Measurements from ENCODE around the gene ATM.

ATM gene

DNA sequence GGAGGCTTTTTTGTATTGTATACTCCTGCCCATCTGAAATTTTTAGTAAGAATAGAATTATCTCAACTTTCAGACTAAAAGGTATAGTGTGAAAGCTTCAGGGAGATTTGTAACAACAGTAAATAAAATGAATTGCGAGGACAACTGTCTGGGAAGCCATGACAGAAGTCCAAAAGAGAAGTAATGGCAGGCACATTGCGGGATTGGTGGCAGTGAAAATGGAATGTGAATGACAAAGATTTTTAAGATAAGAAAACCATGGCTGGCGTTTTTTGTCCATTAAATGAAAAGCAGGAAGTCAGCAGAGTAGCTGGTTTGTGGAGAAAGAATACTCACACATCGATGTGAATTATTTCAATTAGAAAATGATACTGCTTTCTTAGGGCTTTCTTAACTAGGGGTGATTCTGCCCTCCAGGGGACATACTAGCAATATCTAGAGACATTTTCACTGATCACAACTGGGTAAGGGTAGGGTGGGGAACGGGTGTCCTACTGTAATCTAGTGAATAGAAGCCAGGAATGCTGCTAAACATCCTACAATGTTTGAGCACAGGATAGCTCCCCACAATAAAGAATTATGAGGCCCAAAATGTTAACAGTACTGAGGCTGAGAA, 2.0 kb upstream of the ATM start:
- no peaks in the 10 kb centered on the region for H3K9me3 ChIP-seq (ENCODE audit: severe bottlenecking)
- peak overlapping the region; percentile 65 for H3K4me3 ChIP-seq (ENCODE audit: severe bottlenecking)
- peaks cover 11% of the 10 kb centered on the region for H3K4me1 ChIP-seq (ENCODE audit: insufficient read depth, poor library complexity, severe bottlenecking)
- DNase-seq (ENCODE audit: low spot score) (no peak), ATAC-seq (ENCODE audit: low read depth) (no peak)
- peak overlapping the region; percentile 76 for H3K27ac ChIP-seq (ENCODE audit: poor library complexity, severe bottlenecking)
- TF ChIP-seq, protein P1, sequence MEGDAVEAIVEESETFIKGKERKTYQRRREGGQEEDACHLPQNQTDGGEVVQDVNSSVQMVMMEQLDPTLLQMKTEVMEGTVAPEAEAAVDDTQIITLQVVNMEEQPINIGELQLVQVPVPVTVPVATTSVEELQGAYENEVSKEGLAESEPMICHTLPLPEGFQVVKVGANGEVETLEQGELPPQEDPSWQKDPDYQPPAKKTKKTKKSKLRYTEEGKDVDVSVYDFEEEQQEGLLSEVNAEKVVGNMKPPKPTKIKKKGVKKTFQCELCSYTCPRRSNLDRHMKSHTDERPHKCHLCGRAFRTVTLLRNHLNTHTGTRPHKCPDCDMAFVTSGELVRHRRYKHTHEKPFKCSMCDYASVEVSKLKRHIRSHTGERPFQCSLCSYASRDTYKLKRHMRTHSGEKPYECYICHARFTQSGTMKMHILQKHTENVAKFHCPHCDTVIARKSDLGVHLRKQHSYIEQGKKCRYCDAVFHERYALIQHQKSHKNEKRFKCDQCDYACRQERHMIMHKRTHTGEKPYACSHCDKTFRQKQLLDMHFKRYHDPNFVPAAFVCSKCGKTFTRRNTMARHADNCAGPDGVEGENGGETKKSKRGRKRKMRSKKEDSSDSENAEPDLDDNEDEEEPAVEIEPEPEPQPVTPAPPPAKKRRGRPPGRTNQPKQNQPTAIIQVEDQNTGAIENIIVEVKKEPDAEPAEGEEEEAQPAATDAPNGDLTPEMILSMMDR (IDR thresholded peaks at IDR 0.05; ENCODE audit: poor library complexity, severe bottlenecking): peak; percentile 9
- peaks cover 21% of the 10 kb centered on the region for H3K36me3 ChIP-seq (ENCODE audit: low read depth)
- H3K27me3 ChIP-seq (ENCODE audit: insufficient read depth, poor library complexity, severe bottlenecking): no peaks in the 10 kb centered on the region

- ATAC-seq (ENCODE audit: low read depth): no peak
- Histone ChIP-seq H3K4me1 (ENCODE audit: insufficient read depth, poor library complexity, severe bottlenecking) (peaks cover 11% of the 10 kb centered on the region), H3K27ac (ENCODE audit: poor library complexity, severe bottlenecking) (peak overlapping the region; percentile 76), H3K27me3 (ENCODE audit: insufficient read depth, poor library complexity, severe bottlenecking) (no peaks in the 10 kb centered on the region), H3K4me3 (ENCODE audit: severe bottlenecking) (peak overlapping the region; percentile 65), H3K36me3 (ENCODE audit: low read depth) (peaks cover 22% of the 10 kb centered on the region), H3K9me3 (ENCODE audit: severe bottlenecking) (no peaks in the 10 kb centered on the region)
- TF ChIP-seq, protein P1 (IDR thresholded peaks at IDR 0.05; ENCODE audit: poor library complexity, severe bottlenecking): no peak
- no peak for DNase-seq (ENCODE audit: low spot score)
These were observed 1.5 kb upstream of the ATM start for GRCh38 chr11:108221371-108221770.

DNA sequence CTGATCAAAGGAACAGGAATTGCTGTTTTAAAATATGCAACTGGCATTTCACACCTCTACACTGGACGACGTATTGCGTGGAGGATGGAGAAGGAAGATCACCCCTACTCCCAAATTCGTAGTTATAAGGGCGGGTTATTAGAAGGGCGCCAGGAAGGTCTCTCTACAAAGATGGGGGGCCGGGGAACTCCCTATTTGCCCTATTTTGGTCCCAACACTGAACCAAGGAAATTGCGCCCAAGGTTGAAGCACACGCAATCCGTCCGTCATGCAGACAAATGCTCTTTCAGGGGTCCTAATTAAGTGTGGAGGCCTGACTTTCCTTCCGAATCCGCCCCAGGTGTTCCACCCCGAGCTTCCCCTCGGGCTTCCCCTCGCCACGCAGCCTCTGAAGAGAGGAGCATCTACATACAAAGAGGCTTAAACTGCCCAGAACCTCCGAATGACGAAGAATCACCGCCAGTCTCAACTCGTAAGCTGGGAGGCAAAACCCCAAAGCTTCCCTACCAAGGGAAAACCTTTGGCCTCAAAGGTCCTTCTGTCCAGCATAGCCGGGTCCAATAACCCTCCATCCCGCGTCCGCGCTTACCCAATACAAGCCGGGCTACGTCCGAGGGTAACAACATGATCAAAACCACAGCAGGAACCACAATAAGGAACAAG, 825 bp upstream of the ATM start:
- no peak for DNase-seq (ENCODE audit: low spot score)
- Histone ChIP-seq H3K27me3 (ENCODE audit: insufficient read depth, poor library complexity, severe bottlenecking) (no peaks in the 10 kb centered on the region), H3K4me1 (ENCODE audit: insufficient read depth, poor library complexity, severe bottlenecking) (peaks cover 11% of the 10 kb centered on the region), H3K36me3 (ENCODE audit: low read depth) (peaks cover 22% of the 10 kb centered on the region), H3K27ac (ENCODE audit: poor library complexity, severe bottlenecking) (peak overlapping the region; percentile 76), H3K4me3 (ENCODE audit: severe bottlenecking) (peak overlapping the region; percentile 65), H3K9me3 (ENCODE audit: severe bottlenecking) (no peaks in the 10 kb centered on the region)
- TF ChIP-seq, protein P1 (IDR thresholded peaks at IDR 0.05; ENCODE audit: poor library complexity, severe bottlenecking): no peak
- peak; percentile 6; the same call in 2 of the 3 replicates for ATAC-seq (ENCODE audit: low read depth)

- peak overlapping the region; percentile 65 for H3K4me3 ChIP-seq (ENCODE audit: severe bottlenecking)
- peaks cover 11% of the 10 kb centered on the region for H3K4me1 ChIP-seq (ENCODE audit: insufficient read depth, poor library complexity, severe bottlenecking)
- peak overlapping the region; percentile 76 for H3K27ac ChIP-seq (ENCODE audit: poor library complexity, severe bottlenecking)
- TF ChIP-seq, protein P1 (IDR thresholded peaks at IDR 0.05; ENCODE audit: poor library complexity, severe bottlenecking): no peak
- no peak for ATAC-seq (ENCODE audit: low read depth)
- H3K9me3 ChIP-seq (ENCODE audit: severe bottlenecking): no peaks in the 10 kb centered on the region
- no peak for DNase-seq (ENCODE audit: low spot score)
- peaks cover 34% of the 10 kb centered on the region for H3K36me3 ChIP-seq (ENCODE audit: low read depth)
- H3K27me3 ChIP-seq (ENCODE audit: insufficient read depth, poor library complexity, severe bottlenecking): no peaks in the 10 kb centered on the region
These were observed 682 bp downstream of the ATM start for GRCh38 chr11:108223348-108224149.

All from RWPE2 (cell line).